HL-60/S4 treated with phorbol 12-myristate 13-acetate at 8.2 ng/mL for 4 days and 3 days (cell line): ENCODE results near the gene CPN2.

Experiments
- in situ Hi-C: fragments of 300-500 bp; cut with MboI; formaldehyde crosslinking; loops from 2 replicates; pipeline ENCODE4 v1.15.0; 2022; ENCODE audit warnings: low sequenced_read_pairs

Gene CPN2

DNA sequence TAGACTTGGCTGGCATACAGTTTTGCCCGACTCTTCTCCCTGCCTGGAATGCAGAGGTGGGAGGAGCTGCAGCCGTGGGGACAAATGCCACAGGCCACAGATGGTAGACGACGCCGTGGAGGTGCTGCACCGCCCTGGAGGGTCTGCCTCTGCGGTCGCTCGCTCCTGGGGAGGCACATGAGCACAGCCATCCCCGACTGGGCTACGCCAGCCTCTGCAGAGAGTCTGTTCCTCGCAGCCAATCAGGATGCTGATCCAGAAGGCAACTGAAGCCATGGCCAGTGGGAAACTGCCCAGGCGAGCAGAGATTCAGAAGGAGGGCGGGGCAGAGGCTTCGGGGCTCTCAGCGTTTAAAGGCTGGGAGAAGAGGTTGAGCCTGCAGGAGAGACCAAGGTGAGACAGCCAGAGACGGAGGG lies 30.3 kb upstream of the CPN2 start:
- in situ Hi-C loops = no loop called here

DNA sequence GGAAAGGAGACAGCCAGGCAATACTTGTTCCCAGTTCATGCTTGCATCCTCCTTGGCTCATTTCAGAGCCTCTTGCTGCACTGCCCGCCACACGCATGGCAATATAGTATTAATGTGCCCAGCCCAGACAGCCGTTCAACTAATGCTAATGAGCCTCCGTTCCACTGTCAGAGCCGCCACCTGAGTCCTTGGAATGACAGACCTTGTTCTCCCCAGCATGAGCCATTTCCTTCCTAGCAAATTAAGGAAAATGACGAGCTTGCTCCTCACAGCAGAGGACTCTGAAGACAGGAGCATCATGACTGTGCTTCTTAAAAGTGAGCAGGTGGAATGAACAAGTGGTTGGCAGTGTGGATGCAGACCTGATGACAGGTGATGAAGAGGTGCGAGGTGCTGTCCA lies 29.2 kb upstream of the CPN2 start:
- in situ Hi-C loops = no loop called here

DNA sequence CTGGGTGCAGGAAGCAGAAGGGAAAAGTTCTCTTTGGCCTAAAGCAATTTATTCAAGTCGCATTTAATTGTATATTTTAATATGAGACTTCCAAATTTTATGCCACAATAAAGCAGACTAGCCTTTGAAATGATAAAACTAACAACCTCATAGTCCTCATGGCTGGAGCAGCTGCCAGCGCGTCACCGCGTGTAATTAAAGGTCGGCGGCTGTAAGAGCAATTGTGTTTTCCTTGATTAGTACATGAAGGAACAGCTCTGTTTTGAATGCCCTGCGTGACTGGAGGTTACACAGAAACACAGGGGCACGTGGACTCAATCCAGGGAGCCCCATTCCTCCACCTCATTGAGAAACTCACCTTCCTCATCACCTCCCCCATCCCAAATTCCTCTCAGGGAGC lies 28.5 kb upstream of the CPN2 start:
- in situ Hi-C loops = no loop called here

DNA sequence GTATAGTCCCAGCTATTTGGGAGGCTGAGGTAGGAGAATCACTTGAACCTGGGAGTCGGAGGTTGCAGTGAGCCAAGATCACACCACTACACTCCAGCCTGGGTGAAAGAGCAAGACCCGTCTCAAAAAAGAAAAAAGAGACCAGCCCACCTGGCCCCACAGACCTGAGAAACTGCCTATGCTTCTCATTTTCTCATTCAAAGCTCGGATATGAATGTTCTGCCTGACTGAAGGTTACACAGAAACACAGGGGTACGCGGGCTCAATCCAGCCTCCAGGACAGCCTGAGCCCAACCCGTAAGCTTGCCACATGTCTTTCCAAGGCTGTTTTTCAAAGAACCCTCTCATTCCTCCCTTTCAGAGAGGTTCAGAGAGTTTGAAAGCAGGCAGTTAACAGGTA lies 28.1 kb upstream of the CPN2 start:
- in situ Hi-C loops = no loop called here

DNA sequence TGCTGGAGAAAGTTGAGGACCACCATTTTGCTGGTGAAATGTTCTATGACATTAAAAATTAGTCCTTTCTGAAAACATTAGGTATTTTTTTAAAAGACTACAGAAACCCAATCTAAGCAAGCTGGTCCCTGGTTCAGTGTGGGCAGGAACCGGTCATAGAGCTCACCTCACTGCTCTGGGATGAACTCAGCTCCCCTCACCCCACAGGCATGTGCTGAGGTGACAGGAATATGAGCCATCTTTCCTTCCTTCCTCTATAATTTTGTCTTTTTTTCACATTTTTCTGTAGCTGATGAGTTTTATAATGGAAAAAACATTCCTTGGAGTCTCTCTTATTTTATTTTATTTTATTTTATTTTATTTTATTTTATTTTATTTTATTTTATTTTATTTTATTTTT lies 26.6 kb upstream of the CPN2 start:
- in situ Hi-C loops = no loop called here

DNA sequence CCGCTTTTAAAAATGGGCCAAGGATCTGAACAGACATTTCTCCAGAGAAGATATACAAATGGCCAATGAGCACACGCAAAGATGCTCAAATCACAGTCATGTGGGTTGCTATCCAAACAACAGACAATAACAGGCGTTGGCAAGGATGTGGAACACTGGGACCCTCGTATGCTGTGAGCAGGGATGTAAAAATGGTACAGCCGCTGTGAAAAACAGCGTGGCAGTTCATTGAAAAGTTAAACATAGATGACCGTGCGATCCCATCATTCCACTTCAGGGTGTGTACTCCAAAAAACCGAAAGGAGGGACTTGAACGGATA lies 25.1 kb upstream of the CPN2 start:
- in situ Hi-C loops = no loop called here

DNA sequence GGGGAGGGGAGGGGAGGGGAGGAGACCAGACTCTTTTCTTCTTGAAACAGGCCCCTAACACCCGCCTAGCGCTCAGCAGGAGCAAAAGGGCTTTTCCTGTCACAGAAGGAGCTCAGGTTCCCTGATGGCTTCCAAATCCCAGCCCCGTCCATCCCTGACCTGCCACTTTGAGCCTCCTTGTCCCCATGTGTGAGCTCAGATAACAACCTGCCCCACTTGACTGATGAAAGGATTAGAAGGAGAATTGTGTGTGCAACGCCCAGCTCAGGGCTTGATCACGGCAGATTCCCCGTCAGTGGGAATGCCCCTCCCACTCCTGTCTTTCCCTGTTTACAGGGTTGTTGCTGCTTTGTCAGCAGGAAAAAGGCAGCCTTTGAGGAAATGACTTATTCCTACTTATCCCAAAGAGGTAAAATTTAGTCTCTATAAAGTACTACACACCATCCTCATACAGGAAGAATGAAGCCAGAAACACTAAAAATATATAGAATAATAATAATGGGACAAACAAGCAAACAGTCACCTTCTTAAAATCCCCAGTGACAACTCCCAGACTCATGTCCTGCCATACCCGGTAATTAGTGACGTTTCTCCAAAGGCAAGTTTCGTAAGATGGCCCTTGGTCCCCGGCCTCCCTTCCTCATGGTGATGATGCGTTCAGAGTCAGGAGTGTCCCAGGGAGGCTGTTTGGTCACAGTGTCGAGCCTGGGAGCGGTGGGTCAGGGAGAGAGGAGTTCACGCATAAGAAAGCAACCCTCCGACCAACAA lies 24.5 kb upstream of the CPN2 start:
- in situ Hi-C loops = no loop called here

DNA sequence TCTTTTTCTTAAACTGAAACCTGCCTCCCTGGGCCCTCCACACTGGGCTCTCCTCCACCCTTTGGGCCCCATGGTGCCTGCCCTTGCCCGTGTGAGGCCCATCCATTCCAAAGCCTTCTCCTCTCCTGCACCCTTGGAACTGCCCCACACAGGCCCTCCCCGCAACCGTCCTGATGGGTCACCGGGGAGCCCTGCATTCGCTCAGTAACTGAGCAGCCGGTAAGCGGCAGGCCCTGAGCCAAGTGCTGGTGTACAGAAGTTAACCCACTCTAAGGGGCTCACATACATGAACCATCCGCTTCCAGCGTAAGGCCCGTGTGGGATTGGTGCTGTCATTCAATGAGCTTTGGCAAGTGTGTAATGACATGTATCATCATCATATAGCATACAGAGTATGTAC lies 23.8 kb upstream of the CPN2 start:
- in situ Hi-C loops = no loop called here

DNA sequence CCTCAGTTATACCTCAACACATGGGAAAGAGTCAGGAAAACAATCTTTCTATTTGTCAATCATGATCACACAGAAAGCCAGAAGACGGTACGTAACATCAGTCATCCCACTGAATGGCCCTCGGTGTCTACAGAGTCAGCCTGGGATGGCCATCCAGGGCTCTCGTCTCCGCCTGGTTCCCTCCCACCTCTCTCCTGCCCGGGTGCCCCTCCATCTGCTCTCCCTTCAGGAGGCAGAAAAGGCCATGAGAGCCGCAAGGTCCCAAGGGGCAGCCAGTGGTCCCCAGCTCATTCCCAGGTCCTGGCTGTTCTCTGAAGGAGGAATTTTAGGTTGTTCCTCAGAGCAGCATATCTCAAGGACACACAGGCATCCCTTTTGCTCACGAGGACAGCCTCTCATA lies 22.8 kb upstream of the CPN2 start:
- in situ Hi-C loops = no loop called here

DNA sequence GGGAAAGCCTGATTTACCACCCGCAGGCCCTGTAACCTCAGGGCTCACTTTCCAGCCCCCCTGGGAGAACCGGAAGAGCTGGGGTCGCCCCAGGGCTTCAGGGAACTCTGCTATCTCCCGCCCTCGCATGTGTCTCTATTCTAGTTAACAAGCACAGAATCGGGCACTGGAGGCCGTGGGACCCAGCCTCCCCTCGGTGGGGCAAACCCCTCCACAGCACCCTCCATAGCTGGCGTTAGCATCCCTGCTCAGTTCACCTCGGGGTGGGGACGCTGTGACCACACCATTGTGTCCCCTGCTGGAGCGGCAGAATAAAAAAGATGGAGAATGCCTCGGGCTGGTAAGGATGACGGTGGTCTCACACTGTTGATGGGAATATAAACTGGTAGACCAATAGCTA lies 21.9 kb upstream of the CPN2 start:
- in situ Hi-C loops = no loop called here

DNA sequence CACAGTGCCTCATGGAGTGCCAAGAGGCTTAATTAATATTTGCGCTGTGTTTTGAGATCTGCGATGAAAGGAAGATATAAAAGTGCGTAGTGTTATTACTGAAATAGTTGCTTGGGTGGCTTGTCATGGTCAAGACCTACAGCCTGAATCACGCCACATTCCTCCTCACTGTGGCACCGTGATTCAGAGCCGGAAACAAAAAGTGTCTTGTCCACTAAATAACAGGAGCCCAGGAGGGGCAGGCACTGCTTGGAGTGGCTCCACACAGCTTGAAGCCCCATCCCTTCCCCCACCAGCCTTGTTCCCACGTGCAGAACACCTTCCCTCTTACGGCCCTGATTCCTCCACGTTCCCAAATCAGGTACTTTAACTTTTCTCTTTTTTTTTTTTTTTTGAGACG lies 19.6 kb upstream of the CPN2 start:
- in situ Hi-C loops = no loop called here

DNA sequence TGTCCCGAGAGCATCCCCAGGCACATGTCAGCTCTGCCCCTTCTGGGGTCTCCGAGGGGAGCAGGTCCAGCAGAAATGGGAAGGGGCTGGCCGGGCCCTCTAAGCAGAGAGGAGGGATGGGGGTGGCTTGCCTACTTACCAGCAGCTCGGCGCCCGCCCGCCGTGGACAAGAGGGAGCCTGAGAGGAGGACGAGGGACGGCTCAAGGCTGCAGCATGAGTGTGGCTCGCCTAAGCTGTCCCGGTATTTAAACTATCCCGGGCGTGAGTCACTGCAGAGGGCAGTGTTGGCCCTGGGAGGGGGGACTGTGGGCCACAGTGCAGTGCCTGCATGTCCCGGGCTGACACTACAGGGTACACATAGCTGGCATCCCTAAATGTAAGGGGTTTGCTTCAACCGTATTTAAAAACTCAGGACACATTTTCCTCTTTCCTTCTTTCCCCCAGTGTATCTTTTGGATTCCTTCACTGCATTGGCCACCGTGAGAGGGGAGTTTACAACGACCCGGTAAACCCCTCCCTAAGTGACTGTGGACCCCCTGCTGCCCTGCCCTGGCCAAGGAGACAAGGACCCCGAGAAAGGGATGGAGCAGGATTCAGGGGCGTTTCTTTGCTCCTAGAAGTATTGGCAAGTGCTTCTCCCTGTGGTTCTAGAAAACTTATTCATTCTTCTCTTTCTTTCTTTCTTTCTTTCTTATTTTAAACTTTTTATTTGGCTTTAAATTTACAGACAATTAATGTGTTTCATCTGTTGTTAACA lies 18.6 kb upstream of the CPN2 start, which contains the start of gene LRRC15:
Gene LRRC15 (minus strand): TSS at position 222 of the 758 bp plus-strand sequence. CDS start 8,700 bp downstream, outside the sequence.
- in situ Hi-C loops = no loop called here

DNA sequence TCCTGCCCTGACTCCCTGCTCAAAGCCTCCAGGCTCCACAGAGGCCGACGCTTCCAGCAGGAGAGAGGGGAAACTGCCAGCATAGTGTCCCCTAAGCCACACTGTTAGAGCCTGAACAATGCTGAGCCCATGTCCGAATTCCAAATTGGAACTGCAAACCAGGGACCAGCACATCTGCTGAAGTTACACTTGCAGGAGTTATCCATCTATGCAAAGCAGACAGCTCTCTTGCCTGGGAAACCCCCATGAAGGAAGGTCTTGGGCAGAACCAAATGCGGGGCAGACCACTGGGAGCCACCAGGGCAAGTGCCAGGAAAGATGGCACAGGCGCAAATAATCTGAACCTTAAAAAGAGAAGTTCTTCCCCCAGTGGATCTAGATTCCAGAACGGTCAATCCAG lies 17.8 kb upstream of the CPN2 start:
- in situ Hi-C loops = no loop called here

DNA sequence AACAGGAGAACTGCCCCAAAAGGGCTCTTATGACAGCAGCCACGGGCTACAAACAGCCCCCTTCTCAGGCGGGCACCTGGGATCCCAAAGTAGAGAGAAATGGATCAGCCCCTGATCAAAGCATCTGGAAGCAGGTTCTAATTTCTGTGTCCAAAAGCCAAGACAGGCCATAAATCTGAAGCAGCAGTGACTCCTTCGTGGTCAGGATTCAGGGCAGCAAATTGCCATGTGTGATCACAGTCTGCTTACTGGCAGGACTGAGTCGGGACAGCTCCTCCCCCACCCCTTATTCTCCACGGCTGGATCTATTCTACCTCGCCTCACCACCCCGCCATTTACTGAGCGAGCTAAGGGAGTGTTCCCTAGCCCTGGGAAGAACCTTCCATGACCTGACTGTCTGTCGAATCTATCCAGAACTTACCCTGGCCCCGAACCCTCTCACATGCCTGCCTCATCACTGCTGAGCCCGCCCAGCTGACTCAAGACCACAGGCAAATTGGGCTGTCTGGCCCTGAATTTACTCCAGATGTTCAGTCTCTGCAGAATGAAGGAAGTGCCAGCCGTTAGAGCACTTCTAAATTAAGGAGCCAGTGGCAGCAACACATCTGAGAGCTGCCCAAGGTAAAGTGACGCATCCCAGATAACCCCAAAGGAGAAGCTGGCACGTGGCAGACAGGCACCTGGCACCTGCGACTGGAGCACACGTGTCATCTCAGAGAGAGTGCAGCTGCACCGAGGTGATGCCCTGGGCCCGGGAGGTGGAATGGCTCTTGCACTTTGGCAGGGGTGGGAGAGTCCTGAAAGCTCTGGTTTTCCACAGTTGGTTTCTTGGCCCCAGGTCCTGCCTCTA lies 17.1 kb upstream of the CPN2 start:
- in situ Hi-C loops = no loop called here

DNA sequence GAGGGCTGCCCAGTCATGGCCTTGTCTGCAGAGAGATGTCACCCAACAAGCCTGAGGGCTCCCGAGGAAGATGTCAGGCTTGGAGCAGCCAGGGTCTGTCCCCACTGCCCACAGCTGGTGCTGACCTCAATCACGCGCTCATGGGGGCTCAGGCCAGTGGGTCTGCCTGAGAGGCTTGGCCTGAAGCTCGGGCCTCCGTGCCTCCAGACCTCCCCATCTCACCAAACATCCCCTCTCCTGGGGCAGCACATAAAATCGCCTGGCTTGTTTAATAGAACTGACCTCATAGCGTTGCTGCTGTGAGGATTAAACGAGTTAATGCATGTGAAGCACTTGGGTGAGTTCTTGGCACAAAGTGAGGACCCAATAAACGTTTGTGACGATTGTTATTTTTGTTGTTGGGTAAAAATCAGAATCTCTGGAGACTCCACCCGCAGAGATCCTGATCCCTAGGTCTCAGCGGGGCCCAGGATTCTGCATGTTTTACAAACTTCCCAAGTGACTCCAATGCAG lies 14.9 kb upstream of the CPN2 start:
- in situ Hi-C loops = no loop called here

DNA sequence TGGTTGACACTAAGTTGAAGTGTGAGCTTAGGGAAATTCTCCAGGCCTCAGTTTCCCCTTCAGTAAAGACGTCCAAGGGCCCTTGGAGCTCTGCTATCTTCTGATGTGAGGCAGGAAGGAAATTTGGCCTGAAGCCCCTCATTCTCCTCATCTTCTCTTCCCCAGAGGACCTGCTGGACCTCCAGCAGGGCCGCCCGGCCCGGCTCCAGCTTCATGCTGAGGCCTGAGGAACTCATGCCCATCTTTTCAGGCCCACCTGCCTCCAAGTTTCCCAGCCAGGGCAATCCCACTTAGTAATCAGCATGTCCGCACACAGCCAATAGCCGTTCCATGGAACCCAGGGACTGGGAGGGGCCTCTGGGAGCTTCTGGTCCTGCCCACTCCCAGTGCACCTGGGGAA lies 14.4 kb upstream of the CPN2 start:
- in situ Hi-C loops = no loop called here

DNA sequence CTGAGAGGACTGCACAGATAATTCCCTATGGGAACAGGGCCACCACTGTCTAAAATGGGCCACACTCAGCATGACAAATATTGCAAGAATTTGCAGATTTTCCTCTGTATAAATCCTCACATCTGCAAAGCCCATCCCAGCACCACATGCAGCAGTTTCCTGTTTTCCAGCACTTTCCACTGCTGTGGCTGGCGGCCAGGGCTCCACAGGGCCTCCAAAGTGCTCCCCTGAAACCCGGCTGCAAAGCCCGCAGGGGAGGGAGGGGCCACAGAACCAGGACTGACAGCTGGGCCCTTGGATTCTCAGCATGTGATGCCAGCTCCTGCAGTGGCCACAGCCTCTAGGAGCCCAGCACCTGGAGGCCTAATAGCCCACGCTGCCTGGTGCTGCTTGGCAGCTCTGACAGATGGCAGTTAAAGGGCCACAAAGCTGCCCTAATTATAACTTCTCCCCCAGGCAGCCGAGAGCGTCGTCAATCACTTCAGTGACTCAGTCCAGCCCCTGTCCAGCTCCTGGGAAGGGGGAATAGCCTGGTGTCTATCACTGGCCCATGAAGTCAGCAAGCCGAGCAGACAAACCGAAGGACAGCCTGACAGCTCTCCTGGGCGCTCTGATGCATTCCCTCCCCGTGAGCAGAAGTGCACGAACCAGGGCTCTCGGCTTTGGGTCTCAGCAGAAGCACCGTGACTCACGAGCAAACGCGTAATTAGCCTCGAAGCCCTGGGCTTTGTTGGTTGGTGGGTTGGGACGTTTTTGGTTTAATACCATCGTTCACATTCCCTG lies 13.7 kb upstream of the CPN2 start:
- in situ Hi-C loops = no loop called here

DNA sequence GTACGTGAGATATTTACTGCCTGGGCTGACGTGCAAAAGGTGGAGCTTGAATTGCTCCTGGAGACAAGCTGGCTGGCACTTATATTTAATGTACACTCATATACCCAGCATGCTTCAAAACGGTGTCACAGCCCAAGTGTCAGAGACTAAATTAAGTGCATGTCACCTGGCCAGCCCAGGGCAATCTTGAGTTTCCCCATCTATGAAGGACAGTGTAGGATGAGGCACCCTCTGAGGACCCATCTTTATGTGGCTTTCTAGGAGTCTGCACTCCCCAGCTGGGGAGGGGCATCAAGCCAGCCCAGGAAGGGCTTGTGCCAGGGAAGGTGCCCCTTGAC lies 13.2 kb upstream of the CPN2 start:
- in situ Hi-C loops = no loop called here

DNA sequence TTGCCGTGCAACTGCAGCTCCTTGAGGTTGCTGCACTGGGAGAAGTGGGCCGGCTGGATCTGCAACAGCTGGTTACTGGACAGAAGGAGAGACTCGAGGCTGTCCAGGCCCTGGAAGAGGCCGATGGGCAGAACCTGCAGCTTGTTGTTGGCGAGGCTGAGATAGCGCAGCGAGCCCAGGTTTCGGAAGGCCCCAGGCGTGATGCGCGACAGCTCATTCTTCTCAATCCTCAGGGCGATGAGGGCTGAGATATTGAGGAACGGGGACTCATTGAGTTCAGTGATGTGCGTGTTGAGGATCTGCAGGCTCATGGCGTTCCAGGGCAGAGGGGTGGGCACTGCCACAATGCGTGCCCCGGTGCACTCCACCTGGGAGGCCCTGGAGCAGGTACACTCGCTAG lies 9.4 kb upstream of the CPN2 start:
- in situ Hi-C loops = no loop called here

DNA sequence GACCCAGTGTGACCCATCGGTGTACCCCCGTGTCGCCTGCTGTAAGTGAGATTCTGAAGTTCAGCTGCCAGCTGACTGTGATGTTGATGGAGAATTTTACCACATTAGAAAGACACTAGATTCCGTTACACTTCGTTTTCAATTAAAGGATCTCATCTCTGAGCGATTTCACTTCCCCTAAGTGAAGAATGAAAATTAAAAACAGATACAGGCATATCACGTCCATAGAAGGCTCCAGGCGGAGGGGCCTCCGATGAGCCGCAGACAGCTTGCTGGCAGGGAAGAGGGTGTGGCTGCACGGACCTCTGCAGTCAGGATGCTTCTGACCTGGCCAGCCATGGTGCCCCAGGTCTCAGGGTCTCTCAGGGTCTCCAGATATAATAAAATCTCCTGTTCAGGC lies 6.6 kb upstream of the CPN2 start:
- in situ Hi-C loops = no loop called here

DNA sequence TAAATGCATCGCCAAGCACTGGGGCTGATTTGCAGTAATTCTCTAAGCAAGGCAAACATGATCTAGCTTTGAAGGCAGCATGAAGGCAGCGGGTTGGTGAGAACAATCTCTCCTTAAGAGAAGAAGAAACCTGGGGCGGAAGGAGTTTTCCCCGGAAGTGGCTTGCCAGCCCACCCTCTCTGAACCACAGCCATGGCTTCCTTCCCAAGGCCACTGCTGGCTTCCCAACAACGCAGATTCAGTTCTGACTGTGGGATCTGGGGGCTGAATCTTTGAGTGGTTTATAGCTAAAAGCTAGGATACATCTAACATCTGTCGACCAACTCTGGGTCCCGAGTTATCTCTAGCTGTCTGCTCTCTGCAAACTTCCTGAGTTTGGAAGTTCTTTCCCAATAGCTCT lies 4.3 kb upstream of the CPN2 start:
- in situ Hi-C loops = no loop called here
